BE2C (cell line): ENCODE data around the gene PTPRN2.
A peak's percentile ranks its signal among the peaks of the same experiment; 100 is the strongest.

ENCODE experiments used
- DNase-seq: peaks from one replicate; pipeline ENCODE4 v3.0.0-alpha.2; 2020
- H3K27me3 ChIP-seq: fragments of 250-450 bp; sonication (Bioruptor Pico); 2 replicates; pipeline ENCODE4 v1.5.1; 2020; ENCODE audit warnings: mild to moderate bottlenecking
- H3K36me3 ChIP-seq: fragments of 250-450 bp; sonication (Bioruptor Pico); 2 replicates; pipeline ENCODE4 v1.5.1; 2020; ENCODE audit warnings: mild to moderate bottlenecking
- H3K4me1 ChIP-seq: fragments of 250-450 bp; sonication (Bioruptor Pico); 2 replicates; pipeline ENCODE4 v1.5.1; 2020
- H3K4me3 ChIP-seq: 2 replicates; pipeline ENCODE4 v1.5.1; 2011; ENCODE audit warnings: low read depth, low read length
- H3K9me3 ChIP-seq: fragments of 250-450 bp; sonication (Bioruptor Pico); 2 replicates; pipeline ENCODE4 v1.5.1; 2020
- CTCF ChIP-seq: IDR thresholded peaks from 2 replicates; pipeline ENCODE4 v1.5.1; 2012; ENCODE audit warnings: mild to moderate bottlenecking, low read depth, low read length

PTPRN2 gene

GRCh38 chr7:157572622-157573021 is 1015.0 kb downstream of the PTPRN2 start:
- no peaks in the 10 kb centered on the region for H3K9me3 ChIP-seq
- H3K4me3 ChIP-seq = no peak overlapping the region
- H3K36me3 ChIP-seq = no peaks in the 10 kb centered on the region
- H3K4me1 ChIP-seq = no peaks in the 10 kb centered on the region
- no peak for TF ChIP-seq CTCF
- DNase-seq = no peak
- no peaks in the 10 kb centered on the region for H3K27me3 ChIP-seq

- no peaks in the 10 kb centered on the region for H3K4me1 ChIP-seq
- no peaks in the 10 kb centered on the region for H3K9me3 ChIP-seq
- no peak for TF ChIP-seq CTCF
- no peaks in the 10 kb centered on the region for H3K36me3 ChIP-seq
- no peak for DNase-seq
- H3K27me3 ChIP-seq = no peaks in the 10 kb centered on the region
- H3K4me3 ChIP-seq = no peak overlapping the region
These were observed 1017.0 kb downstream of the PTPRN2 start for GRCh38 chr7:157570531-157571200.

GRCh38 chr7:157569967-157570366 is 1017.7 kb downstream of the PTPRN2 start:
- H3K27me3 ChIP-seq = no peaks in the 10 kb centered on the region
- H3K36me3 ChIP-seq = no peaks in the 10 kb centered on the region
- no peak overlapping the region for H3K4me3 ChIP-seq
- H3K9me3 ChIP-seq = no peaks in the 10 kb centered on the region
- TF ChIP-seq CTCF = no peak
- DNase-seq = no peak
- H3K4me1 ChIP-seq = no peaks in the 10 kb centered on the region

GRCh38 chr7:157568770-157569584 is 1018.6 kb downstream of the PTPRN2 start:
- H3K4me1 ChIP-seq = no peaks in the 10 kb centered on the region
- no peak for TF ChIP-seq CTCF
- peak overlapping the region; percentile 71 for H3K4me3 ChIP-seq
- DNase-seq = peak; percentile 41
- H3K9me3 ChIP-seq = no peaks in the 10 kb centered on the region
- H3K27me3 ChIP-seq = no peaks in the 10 kb centered on the region
- H3K36me3 ChIP-seq = no peaks in the 10 kb centered on the region

- H3K27me3 ChIP-seq = no peaks in the 10 kb centered on the region
- no peak for DNase-seq
- no peaks in the 10 kb centered on the region for H3K4me1 ChIP-seq
- no peaks in the 10 kb centered on the region for H3K9me3 ChIP-seq
- H3K4me3 ChIP-seq = peak overlapping the region; percentile 71
- no peaks in the 10 kb centered on the region for H3K36me3 ChIP-seq
- TF ChIP-seq CTCF = no peak
These were observed 1019.4 kb downstream of the PTPRN2 start for GRCh38 chr7:157568106-157568769.
